ENCODE results near the gene SUCO.

Gene SUCO

DNA sequence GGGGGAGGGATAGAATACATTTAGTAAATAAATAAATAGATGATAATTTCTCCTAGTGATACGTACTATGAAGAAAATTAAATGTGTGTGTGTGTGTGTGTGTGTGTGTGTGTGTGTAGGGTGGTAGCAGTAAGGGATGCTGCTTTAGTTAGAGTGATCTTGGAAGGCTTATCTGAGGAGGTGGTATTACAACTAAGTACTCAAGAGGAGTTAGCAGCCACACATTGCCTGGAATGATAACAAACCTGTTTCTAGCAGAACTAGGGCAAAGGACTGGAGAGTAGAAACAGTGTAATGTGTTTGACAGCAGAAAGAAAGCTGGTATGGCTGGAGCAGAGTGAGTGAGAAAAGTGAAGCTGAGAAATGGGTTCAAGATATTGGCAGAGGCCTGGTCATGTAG, 67.7 kb downstream of the SUCO start:
- TF ChIP-seq FOXM1 (IDR thresholded peaks at IDR 0.05; ENCODE audit: borderline replicate concordance, low read depth) (no peak), EP300 (IDR thresholded peaks at IDR 0.05; ENCODE audit: borderline replicate concordance) (no peak), TAF1 (IDR thresholded peaks at IDR 0.05; ENCODE audit: low read depth) (no peak), TCF12 (IDR thresholded peaks at IDR 0.05; ENCODE audit: low read depth) (no peak), YY1 (IDR thresholded peaks at IDR 0.05; ENCODE audit: low read depth) (no peak), EGR1 (IDR thresholded peaks at IDR 0.05) (no peak), CEBPB (IDR thresholded peaks at IDR 0.05) (no peak), RAD21 (IDR thresholded peaks at IDR 0.05; ENCODE audit: low read depth) (no peak), TEAD4 (IDR thresholded peaks at IDR 0.05) (no peak), CREB1 (IDR thresholded peaks at IDR 0.05; ENCODE audit: low read depth) (no peak), ZBTB7A (IDR thresholded peaks at IDR 0.05; ENCODE audit: low read depth) (no peak), NFIC (IDR thresholded peaks at IDR 0.05) (no peak)
- TF ChIP-seq, protein P1, sequence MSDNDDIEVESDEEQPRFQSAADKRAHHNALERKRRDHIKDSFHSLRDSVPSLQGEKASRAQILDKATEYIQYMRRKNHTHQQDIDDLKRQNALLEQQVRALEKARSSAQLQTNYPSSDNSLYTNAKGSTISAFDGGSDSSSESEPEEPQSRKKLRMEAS (IDR thresholded peaks at IDR 0.05), result no peak
- TF ChIP-seq, protein P2, sequence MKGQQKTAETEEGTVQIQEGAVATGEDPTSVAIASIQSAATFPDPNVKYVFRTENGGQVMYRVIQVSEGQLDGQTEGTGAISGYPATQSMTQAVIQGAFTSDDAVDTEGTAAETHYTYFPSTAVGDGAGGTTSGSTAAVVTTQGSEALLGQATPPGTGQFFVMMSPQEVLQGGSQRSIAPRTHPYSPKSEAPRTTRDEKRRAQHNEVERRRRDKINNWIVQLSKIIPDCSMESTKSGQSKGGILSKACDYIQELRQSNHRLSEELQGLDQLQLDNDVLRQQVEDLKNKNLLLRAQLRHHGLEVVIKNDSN (IDR thresholded peaks at IDR 0.05), result no peak
- TF ChIP-seq, protein P3, sequence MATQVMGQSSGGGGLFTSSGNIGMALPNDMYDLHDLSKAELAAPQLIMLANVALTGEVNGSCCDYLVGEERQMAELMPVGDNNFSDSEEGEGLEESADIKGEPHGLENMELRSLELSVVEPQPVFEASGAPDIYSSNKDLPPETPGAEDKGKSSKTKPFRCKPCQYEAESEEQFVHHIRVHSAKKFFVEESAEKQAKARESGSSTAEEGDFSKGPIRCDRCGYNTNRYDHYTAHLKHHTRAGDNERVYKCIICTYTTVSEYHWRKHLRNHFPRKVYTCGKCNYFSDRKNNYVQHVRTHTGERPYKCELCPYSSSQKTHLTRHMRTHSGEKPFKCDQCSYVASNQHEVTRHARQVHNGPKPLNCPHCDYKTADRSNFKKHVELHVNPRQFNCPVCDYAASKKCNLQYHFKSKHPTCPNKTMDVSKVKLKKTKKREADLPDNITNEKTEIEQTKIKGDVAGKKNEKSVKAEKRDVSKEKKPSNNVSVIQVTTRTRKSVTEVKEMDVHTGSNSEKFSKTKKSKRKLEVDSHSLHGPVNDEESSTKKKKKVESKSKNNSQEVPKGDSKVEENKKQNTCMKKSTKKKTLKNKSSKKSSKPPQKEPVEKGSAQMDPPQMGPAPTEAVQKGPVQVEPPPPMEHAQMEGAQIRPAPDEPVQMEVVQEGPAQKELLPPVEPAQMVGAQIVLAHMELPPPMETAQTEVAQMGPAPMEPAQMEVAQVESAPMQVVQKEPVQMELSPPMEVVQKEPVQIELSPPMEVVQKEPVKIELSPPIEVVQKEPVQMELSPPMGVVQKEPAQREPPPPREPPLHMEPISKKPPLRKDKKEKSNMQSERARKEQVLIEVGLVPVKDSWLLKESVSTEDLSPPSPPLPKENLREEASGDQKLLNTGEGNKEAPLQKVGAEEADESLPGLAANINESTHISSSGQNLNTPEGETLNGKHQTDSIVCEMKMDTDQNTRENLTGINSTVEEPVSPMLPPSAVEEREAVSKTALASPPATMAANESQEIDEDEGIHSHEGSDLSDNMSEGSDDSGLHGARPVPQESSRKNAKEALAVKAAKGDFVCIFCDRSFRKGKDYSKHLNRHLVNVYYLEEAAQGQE (IDR thresholded peaks at IDR 0.05; ENCODE audit: low read depth), result no peak

DNA sequence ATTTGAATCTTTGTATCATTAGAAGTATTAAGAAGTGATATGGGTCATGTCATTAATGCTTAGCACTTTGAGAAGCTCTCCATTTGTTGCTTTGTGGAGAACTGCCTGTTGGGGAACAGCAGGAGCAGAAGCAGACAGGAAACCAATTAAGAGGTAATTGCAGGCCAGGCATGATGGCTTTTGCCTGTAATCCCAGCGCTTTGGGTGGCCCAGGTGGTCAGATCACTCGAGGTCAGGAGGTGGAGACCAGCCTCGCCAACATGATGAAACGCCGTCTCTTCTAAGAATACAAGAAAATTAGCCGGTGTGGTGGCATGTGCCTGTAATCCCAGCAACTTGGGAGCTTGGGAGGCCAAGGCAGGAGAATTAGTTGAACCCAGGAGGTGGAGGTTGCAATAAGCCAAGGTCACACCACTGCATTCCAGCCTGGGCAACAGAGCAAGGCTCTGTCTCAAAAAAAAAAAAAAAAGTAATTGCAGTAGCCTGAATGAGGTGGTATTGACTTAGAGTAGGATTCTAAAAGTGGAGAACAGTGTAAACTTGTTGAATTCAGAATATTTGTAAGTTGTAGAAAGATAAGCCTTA, 68.2 kb downstream of the SUCO start:
- no peak for TF ChIP-seq TCF12 (IDR thresholded peaks at IDR 0.05; ENCODE audit: low read depth)
- no peak for TF ChIP-seq FOXM1 (IDR thresholded peaks at IDR 0.05; ENCODE audit: borderline replicate concordance, low read depth)
- TF ChIP-seq EGR1 (IDR thresholded peaks at IDR 0.05), result no peak
- no peak for TF ChIP-seq CREB1 (IDR thresholded peaks at IDR 0.05; ENCODE audit: low read depth)
- TF ChIP-seq, protein P2 (IDR thresholded peaks at IDR 0.05), result no peak
- no peak for TF ChIP-seq EP300 (IDR thresholded peaks at IDR 0.05; ENCODE audit: borderline replicate concordance)
- no peak for TF ChIP-seq RAD21 (IDR thresholded peaks at IDR 0.05; ENCODE audit: low read depth)
- TF ChIP-seq ZBTB7A (IDR thresholded peaks at IDR 0.05; ENCODE audit: low read depth), result no peak
- TF ChIP-seq TAF1 (IDR thresholded peaks at IDR 0.05; ENCODE audit: low read depth), result no peak
- TF ChIP-seq, protein P1 (IDR thresholded peaks at IDR 0.05), result no peak
- no peak for TF ChIP-seq YY1 (IDR thresholded peaks at IDR 0.05; ENCODE audit: low read depth)
- no peak for TF ChIP-seq TEAD4 (IDR thresholded peaks at IDR 0.05)
- TF ChIP-seq, protein P3 (IDR thresholded peaks at IDR 0.05; ENCODE audit: low read depth), result no peak
- TF ChIP-seq NFIC (IDR thresholded peaks at IDR 0.05), result no peak
- no peak for TF ChIP-seq CEBPB (IDR thresholded peaks at IDR 0.05)

DNA sequence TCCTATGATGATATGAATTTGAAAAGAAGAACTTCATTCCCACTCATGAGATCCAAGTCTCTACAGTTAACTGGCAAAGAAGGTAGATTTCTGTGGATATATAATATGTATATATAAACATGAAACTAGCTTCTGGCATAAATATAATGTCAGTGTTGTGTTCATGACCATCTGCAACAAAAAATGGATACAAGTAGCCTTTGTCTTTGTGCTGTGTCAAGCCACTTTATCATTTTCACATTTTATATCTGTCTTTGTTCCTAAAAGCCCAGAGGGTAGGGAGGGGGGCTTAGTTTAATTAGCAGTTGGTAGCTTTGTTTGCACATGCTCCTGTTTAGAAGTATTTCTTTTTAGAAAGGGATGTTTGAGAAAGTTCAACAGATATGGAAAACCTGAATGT, 69.8 kb downstream of the SUCO start:
- TF ChIP-seq ZBTB7A (IDR thresholded peaks at IDR 0.05; ENCODE audit: low read depth), result no peak
- no peak for TF ChIP-seq YY1 (IDR thresholded peaks at IDR 0.05; ENCODE audit: low read depth)

DNA sequence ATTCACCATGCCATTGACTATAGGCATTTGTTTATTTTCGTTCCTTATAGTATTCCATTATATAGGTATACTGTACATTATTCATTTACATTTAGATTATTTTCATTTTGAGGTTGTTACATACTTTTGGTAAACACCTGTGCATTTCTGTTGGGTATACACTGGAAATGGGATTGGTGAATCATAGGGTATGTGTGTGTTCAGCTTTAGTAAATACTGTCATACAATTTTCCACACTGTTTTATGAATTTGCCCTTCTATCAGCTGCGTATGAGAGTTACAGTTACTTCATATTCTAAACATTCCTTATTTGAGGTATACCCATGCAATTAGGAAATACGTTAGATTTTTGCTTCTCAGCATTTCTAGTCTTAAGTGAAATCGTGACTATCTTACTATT, 70.9 kb downstream of the SUCO start:
- TF ChIP-seq CREB1 (IDR thresholded peaks at IDR 0.05; ENCODE audit: low read depth) (no peak), EP300 (IDR thresholded peaks at IDR 0.05; ENCODE audit: borderline replicate concordance) (no peak), NFIC (IDR thresholded peaks at IDR 0.05) (no peak), TCF12 (IDR thresholded peaks at IDR 0.05; ENCODE audit: low read depth) (no peak), YY1 (IDR thresholded peaks at IDR 0.05; ENCODE audit: low read depth) (no peak), EGR1 (IDR thresholded peaks at IDR 0.05) (no peak), CEBPB (IDR thresholded peaks at IDR 0.05) (no peak), FOXM1 (IDR thresholded peaks at IDR 0.05; ENCODE audit: borderline replicate concordance, low read depth) (no peak), TEAD4 (IDR thresholded peaks at IDR 0.05) (no peak), ZBTB7A (IDR thresholded peaks at IDR 0.05; ENCODE audit: low read depth) (no peak), TAF1 (IDR thresholded peaks at IDR 0.05; ENCODE audit: low read depth) (no peak), RAD21 (IDR thresholded peaks at IDR 0.05; ENCODE audit: low read depth) (no peak)
- TF ChIP-seq, protein P3 (IDR thresholded peaks at IDR 0.05; ENCODE audit: low read depth), result no peak
- TF ChIP-seq, protein P1 (IDR thresholded peaks at IDR 0.05), result no peak
- TF ChIP-seq, protein P2 (IDR thresholded peaks at IDR 0.05), result no peak
